HepG2 (cell line): ENCODE results near the gene FAHD1. TPM values are rescaled to one million over a fixed set of nuclear protein-coding genes. Genes with fewer than 3 reads are reported as not detected.

Experiments used
- ATAC-seq: fragments of 200-7000 bp; cut with Tn5 transposase; 3 replicates; pipeline ENCODE4 v1.9.1; 2020; ENCODE audit warnings: mild to moderate bottlenecking, moderate library complexity
- BruUV-seq: library from RNA; stranded (reverse); fragments of 400-500 nt; replicated peaks from 2 replicates; lab custom pipeline; 2021; lab: Mats Ljungman, UMichigan
- CTCF ChIA-PET: fragments of 300-600 bp; formaldehyde crosslinking; extraction: SDS; loops from one replicate; lab custom pipeline; 2021; ENCODE audit warnings: low total read pairs, inconsistent platforms, low intra/inter-chr PET ratio; lab: Yijun Ruan, JAX
- POLR2A ChIA-PET: fragments of 350-600 bp; sonication (Branson Sonifier 250); formaldehyde crosslinking; loops from one replicate; lab custom pipeline; 2020; ENCODE audit warnings: antibody characterized with exemption, inconsistent platforms; lab: Yijun Ruan, JAX
- DNase-seq: peaks from one replicate; pipeline ENCODE4 v3.0.0-alpha.2; 2015; ENCODE audit warnings: low spot score
- FAIRE-seq: peaks from 3 replicates; lab custom pipeline; 2011; peaks lifted over from hg19 to GRCh38; lab: Jason Lieb, UNC
- H2AFZ ChIP-seq: one replicate; pipeline ENCODE4 v1.6.1; 2011; ENCODE audit warnings: low read length, inconsistent platforms
- H3K27ac ChIP-seq: fragments of 300-600 bp; 3 replicates; pipeline ENCODE4 v1.8.0; 2011; ENCODE audit warnings: mixed run types, mild to moderate bottlenecking, mixed read lengths, low read length, inconsistent platforms; ENCODE audit not compliant: insufficient read depth; ENCODE audit errors: extremely low read length
- H3K27me3 ChIP-seq, 2 experiments: fragments of 200-600 bp in 1 of 2; 2 replicates in 1 of 2; 3 replicates in 1 of 2; pipeline versions ENCODE4 v1.6.0 to v1.8.0; 2011; ENCODE audit warnings: low read length in 2 of 2, mild to moderate bottlenecking in 2 of 2, moderate library complexity in 2 of 2, inconsistent platforms in 1 of 2; ENCODE audit not compliant: insufficient read depth in 2 of 2, control insufficient read depth in 1 of 2
- H3K36me3 ChIP-seq, 2 experiments: fragments of 200-600 bp in 1 of 2; replicated peaks in 1 of 2; 2 replicates in 1 of 2; 3 replicates in 1 of 2; pipeline versions ENCODE4 v1.5.1 to v1.8.0; 2011; ENCODE audit warnings: low read length in 2 of 2, inconsistent platforms in 1 of 2; ENCODE audit not compliant: insufficient read depth in 2 of 2, control insufficient read depth in 1 of 2
- H3K4me1 ChIP-seq: 2 replicates; pipeline ENCODE4 v1.5.1; 2012; ENCODE audit warnings: low read length, inconsistent platforms; ENCODE audit not compliant: insufficient read depth
- H3K4me2 ChIP-seq: 2 replicates; pipeline ENCODE4 v1.6.0; 2011; ENCODE audit warnings: low read depth, low read length, inconsistent platforms
- H3K4me3 ChIP-seq, 3 experiments: fragments of 200-600 bp in 1 of 3; sonication (generic), shearing (Covaris generic) in 1 of 3; replicated peaks in 1 of 3; 2 replicates each; pipeline ENCODE4 v1.5.1; 2011 to 2016; ENCODE audit warnings: low read length in 3 of 3, inconsistent platforms in 2 of 3, low read depth in 2 of 3, mild to moderate bottlenecking in 2 of 3, control low read depth in 1 of 3, mixed read lengths in 1 of 3; ENCODE audit not compliant: insufficient read depth in 1 of 3
- H3K79me2 ChIP-seq: one replicate; pipeline ENCODE4 v1.6.1; 2011; ENCODE audit warnings: low read length, inconsistent platforms; ENCODE audit not compliant: insufficient read depth
- H3K9ac ChIP-seq: 2 replicates; pipeline ENCODE4 v1.6.0; 2011; ENCODE audit warnings: mild to moderate bottlenecking, low read depth, low read length, inconsistent platforms; ENCODE audit not compliant: insufficient read depth
- H3K9me3 ChIP-seq: 2 replicates; pipeline ENCODE4 v1.5.1; 2012; ENCODE audit warnings: mild to moderate bottlenecking, low read length
- H4K20me1 ChIP-seq: 2 replicates; pipeline ENCODE4 v1.6.0; 2011; ENCODE audit warnings: inconsistent platforms, mild to moderate bottlenecking, low read length, moderate library complexity; ENCODE audit not compliant: insufficient read depth
- AGO2 ChIP-seq: fragments of 200-400 bp; formaldehyde crosslinking; optimal IDR thresholded peaks from 2 replicates; pipeline ENCODE3; 2017; ENCODE audit warnings: mild to moderate bottlenecking, low read depth, low read length, moderate library complexity
- DMAP1 ChIP-seq: IDR thresholded peaks from 2 replicates; pipeline ENCODE4 v1.6.1; 2016
- EP300 ChIP-seq, 3 experiments: sonication (generic) in 1 of 3; formaldehyde crosslinking in 1 of 3; IDR thresholded peaks; 2 replicates each; pipeline versions ENCODE4 v1.5.1 to v1.6.1; 2011 to 2020; ENCODE audit warnings: low read depth in 2 of 3, low read length in 2 of 3, borderline replicate concordance in 1 of 3, improper control_type of control experiment in 1 of 3, mild to moderate bottlenecking in 1 of 3, missing genetic modification reagents in 1 of 3, moderate library complexity in 1 of 3
- FOXA3 ChIP-seq: IDR thresholded peaks from 2 replicates; pipeline ENCODE4 v1.6.1; 2016; ENCODE audit warnings: missing genetic modification reagents, missing compliant biosample characterization
- GABPB1 ChIP-seq: IDR thresholded peaks from 2 replicates; pipeline ENCODE4 v1.6.1; 2016; ENCODE audit warnings: mild to moderate bottlenecking, missing genetic modification reagents, moderate library complexity, missing compliant biosample characterization
- NFIC ChIP-seq: IDR thresholded peaks from 2 replicates; pipeline ENCODE4 v1.6.1; 2012; ENCODE audit warnings: mild to moderate bottlenecking, low read length, inconsistent platforms
- NRL ChIP-seq: sonication (generic); formaldehyde crosslinking; IDR thresholded peaks from 2 replicates; pipeline ENCODE4 v1.5.0; 2020; ENCODE audit warnings: missing genetic modification reagents, mild to moderate bottlenecking, moderate library complexity, borderline replicate concordance
- PHF5A ChIP-seq: IDR thresholded peaks from one replicate; pipeline ENCODE4 v1.6.1; 2018; ENCODE audit warnings: low read depth, missing genetic modification reagents; ENCODE audit not compliant: unreplicated experiment
- RBFOX2 ChIP-seq: fragments of 200-400 bp; formaldehyde crosslinking; IDR thresholded peaks from 2 replicates; pipeline ENCODE4 v1.6.1; 2017; ENCODE audit warnings: low read depth, mild to moderate bottlenecking, low read length
- REL ChIP-seq: sonication (generic); formaldehyde crosslinking; conservative IDR thresholded peaks from 2 replicates; pipeline ENCODE4 v1.8.0; 2022; ENCODE audit warnings: mild to moderate bottlenecking, missing genetic modification reagents, moderate library complexity
- ZKSCAN1 ChIP-seq: fragments of 150-350 bp; IDR thresholded peaks from 2 replicates; pipeline ENCODE4 v1.6.1; 2014; ENCODE audit warnings: low read length
- ZNF619 ChIP-seq: sonication (generic); formaldehyde crosslinking; IDR thresholded peaks from 2 replicates; pipeline ENCODE4 v1.4.0; 2020; ENCODE audit warnings: mild to moderate bottlenecking, missing genetic modification reagents
- ZSCAN30 ChIP-seq: sonication (generic); formaldehyde crosslinking; IDR thresholded peaks from 2 replicates; pipeline ENCODE4 v1.5.0; 2020; ENCODE audit warnings: mild to moderate bottlenecking, missing genetic modification reagents
- WGBS: methylation state at CpG from one replicate; pipeline ENCODE4 v1.1.6; 2017; ENCODE audit warnings: low lambda C conversion rate; 5-methylcytosine and 5-hydroxymethylcytosine counted together
- in situ Hi-C: cut with HindIII; loops from 2 replicates; pipeline ENCODE4 v1.10.0; 2017; ENCODE audit warnings: low pct_unique_long_range_greater_than_20kb; ENCODE audit not compliant: extremely low pct_ligation_motif_present
- intact Hi-C: fragments of 100-400 bp; cut with micrococcal nuclease; formaldehyde crosslinking; loops from one replicate; pipeline ENCODE4 v1.10.0; 2022; ENCODE audit not compliant: unreplicated experiment
- polyA plus RNA-seq, 8 experiments: library from polyadenylated mRNA; depleted of rRNA in 3 of 8; stranded (reverse) in 7 of 8; unstranded in 1 of 8; fragments of >200 nt; fragmentation: Illumina TruSeq in 4 of 8; extraction: Trizol in 4 of 8; gene quantifications; 2 replicates each; pipeline versions ENCODE4 v1.2.1 to v1.2.3, GENCODE V29; 2011 to 2016; ENCODE audit warnings: low read depth in 4 of 8, missing spikeins in 1 of 8, mixed read lengths in 1 of 8; ENCODE audit not compliant: insufficient read depth in 1 of 8
- total RNA-seq, 5 experiments: library from RNA; depleted of rRNA; stranded (reverse); fragments of >200 nt; fragmentation: Illumina TruSeq; extraction: Trizol; gene quantifications; 2 replicates each; pipeline ENCODE4 v1.2.3, GENCODE V29; 2016; ENCODE audit warnings: low read depth in 1 of 5
- TF ChIP-seq, protein P1 (sequence below): IDR thresholded peaks from 2 replicates; pipeline ENCODE4 v1.6.1; 2012; ENCODE audit warnings: inconsistent platforms
- TF ChIP-seq, protein P2 (sequence below): sonication (generic); formaldehyde crosslinking; IDR thresholded peaks from 2 replicates; pipeline ENCODE4 v1.5.1; 2020; ENCODE audit warnings: missing genetic modification reagents, mild to moderate bottlenecking, borderline replicate concordance
- TF ChIP-seq, protein P3 (sequence below): IDR thresholded peaks from 2 replicates; pipeline ENCODE4 v1.6.1; 2016

FAHD1 gene
- total and polyA plus RNA-seq, 2 of the 13 experiments (the other 11 are each of a cell fraction or from before 2014, with no cell fraction given), result 39.0 to 45.3 TPM

DNA sequence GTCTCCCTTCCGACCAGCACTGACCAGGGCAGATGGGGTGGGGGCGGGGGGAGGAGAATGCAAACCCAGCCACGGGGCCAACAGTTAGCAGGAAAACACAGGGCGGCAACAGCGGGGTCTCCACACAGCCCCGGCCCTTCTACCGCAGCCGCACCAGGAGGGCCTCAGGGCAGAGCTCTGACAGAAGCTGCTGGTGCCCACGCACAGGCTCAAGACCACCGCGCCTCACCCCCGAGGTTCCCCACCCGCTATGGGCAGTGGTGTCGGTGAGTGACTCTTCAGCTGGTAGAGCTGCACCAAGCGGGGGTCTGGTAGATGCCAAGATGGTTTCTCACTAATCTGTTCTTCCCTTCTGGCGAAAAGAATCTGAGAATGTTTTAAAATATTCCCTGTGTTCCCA is 16.5 kb upstream of the FAHD1 start:
- H3K27me3 ChIP-seq, result no peaks in the 10 kb centered on the region
- H2AFZ ChIP-seq, result no peak overlapping the region
- ChIA-PET POLR2A (no interaction called here), CTCF (no interaction called here)
- intact Hi-C loops (loop anchor here (5.0 kb wide), 1 partner anchor 38 kb away; the partner anchor contains the start of genes EME2, MRPS34 and NME3), in situ Hi-C loops (no loop called here)
- H3K4me3 ChIP-seq, result no peak overlapping the region
- H3K9me3 ChIP-seq, result no peaks in the 10 kb centered on the region
- H4K20me1 ChIP-seq, result peaks cover 5% of the 10 kb centered on the region; the same call in 1 of the 2 replicates
- ATAC-seq (no peak), FAIRE-seq (no peak), DNase-seq (no peak)
- H3K79me2 ChIP-seq, result no peaks in the 10 kb centered on the region
- no peak overlapping the region for H3K4me2 ChIP-seq
- BruUV-seq, result no TSS peak
- no peak overlapping the region for H3K27ac ChIP-seq
- H3K9ac ChIP-seq, result no peak overlapping the region
- 100% methylated on average over 8 of the region's 16 CpGs for WGBS
- H3K36me3 ChIP-seq, result peaks cover 11 to 31% of the 10 kb centered on the region in 2 experiments; a peak in 4 of 5 replicates
- TF ChIP-seq RBFOX2 (0 out of 2 replicates have a peak, but pooled peaks have one; percentile 30), DMAP1 (CRISPR knock-in tag) (no peak), EP300 (IDR thresholded peaks at IDR 0.05; ENCODE audit: low read depth in 2 of 2, low read length in 2 of 2) (no peak), EP300 (CRISPR knock-in tag; IDR thresholded peaks at IDR 0.05; ENCODE audit: borderline replicate concordance) (no peak), ZSCAN30 (CRISPR knock-in tag) (no peak)
- peaks cover 10% of the 10 kb centered on the region for H3K4me1 ChIP-seq

DNA sequence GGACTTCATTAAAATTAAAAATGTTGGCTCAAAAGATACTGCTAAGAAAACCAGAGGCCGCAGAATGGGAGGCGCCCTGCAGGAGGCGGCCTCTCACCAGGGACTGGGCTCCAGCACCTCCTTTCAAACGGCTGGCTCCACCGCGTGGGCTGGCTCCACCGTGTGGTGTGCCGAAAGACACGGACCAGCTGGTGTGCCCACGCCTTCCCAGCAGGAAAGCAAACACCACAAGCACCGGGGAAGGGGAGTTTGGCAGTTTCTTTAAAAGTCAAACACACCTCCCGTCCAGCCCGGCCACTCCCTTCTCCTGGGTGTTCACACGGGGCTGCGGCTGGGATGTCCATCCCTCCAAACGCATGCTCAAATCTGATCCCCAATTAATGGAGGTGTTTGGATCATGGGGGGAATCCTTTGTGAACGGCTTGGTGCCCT is 14.3 kb upstream of the FAHD1 start:
- peak; percentile 93 for ATAC-seq
- intact Hi-C loops, result loop anchor here (1.0 to 5.0 kb wide), 3 partner anchors 18 to 40 kb away; partner anchors contain the start of genes EME2, MRPS34, NME3 and NUBP2
- CTCF ChIA-PET, result interaction anchor here (0.6 to 1.8 kb wide), 6 partner anchors 11 to 120 kb away, joined by 3 to 11 read pairs (median 8); partner anchors contain the start of genes EME2, IGFALS, MRPS34 and NUBP2
- Histone ChIP-seq H4K20me1 (peaks cover 5% of the 10 kb centered on the region; the same call in 1 of the 2 replicates), H3K9me3 (no peaks in the 10 kb centered on the region), H3K4me2 (peak overlapping the region; percentile 34; the same call in 1 of the 2 replicates), H3K27ac (no peak overlapping the region), H3K27me3 (no peaks in the 10 kb centered on the region), H3K4me3 (no peak overlapping the region), H2AFZ (no peak overlapping the region), H3K9ac (no peak overlapping the region), H3K79me2 (no peaks in the 10 kb centered on the region), H3K4me1 (peaks cover 10% of the 10 kb centered on the region), H3K36me3 (peaks cover 12 to 34% of the 10 kb centered on the region in 2 experiments; a peak in 4 of 5 replicates)
- no TSS peak for BruUV-seq
- FAIRE-seq, result peak; percentile 42
- peak; percentile 70 for DNase-seq
- POLR2A ChIA-PET, result interaction anchor here (1.0 to 2.9 kb wide), 4 partner anchors 12 to 30 kb away, joined by 3 to 11 read pairs (median 4); partner anchors contain the start of genes NUBP2 and SPSB3
- in situ Hi-C loops, result no loop called here
- 38% methylated on average over 12 of the region's 17 CpGs for WGBS
- peak; percentile 28; the same call in 1 of the 2 replicates for TF ChIP-seq FOXA3 (CRISPR knock-in tag)
- TF ChIP-seq ZKSCAN1, result no peak
- no peak for TF ChIP-seq REL (CRISPR knock-in tag)
- TF ChIP-seq NFIC, result no peak
- TF ChIP-seq NRL (CRISPR knock-in tag), result peak; percentile 72
- TF ChIP-seq GABPB1 (CRISPR knock-in tag), result peak; percentile 49
- TF ChIP-seq PHF5A (CRISPR knock-in tag), result no peak
- no peak for TF ChIP-seq ZNF619 (CRISPR knock-in tag)
- TF ChIP-seq, protein P1, sequence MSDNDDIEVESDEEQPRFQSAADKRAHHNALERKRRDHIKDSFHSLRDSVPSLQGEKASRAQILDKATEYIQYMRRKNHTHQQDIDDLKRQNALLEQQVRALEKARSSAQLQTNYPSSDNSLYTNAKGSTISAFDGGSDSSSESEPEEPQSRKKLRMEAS, result peak; percentile 78
- TF ChIP-seq AGO2, result peak; percentile 32
- TF ChIP-seq, protein P2, sequence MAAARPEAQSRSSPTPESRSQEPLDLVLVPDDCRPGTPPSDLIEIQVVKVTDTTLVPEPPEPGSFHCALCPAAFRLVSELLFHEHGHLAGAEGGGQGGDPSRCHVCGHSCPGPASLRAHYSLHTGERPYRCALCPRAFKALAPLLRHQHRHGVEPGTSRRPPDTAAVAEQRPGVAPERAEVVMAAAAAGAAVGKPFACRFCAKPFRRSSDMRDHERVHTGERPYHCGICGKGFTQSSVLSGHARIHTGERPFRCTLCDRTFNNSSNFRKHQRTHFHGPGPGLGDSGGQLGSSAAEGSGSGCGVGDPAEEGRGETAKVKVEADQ (CRISPR knock-in tag), result no peak
- TF ChIP-seq, protein P3, sequence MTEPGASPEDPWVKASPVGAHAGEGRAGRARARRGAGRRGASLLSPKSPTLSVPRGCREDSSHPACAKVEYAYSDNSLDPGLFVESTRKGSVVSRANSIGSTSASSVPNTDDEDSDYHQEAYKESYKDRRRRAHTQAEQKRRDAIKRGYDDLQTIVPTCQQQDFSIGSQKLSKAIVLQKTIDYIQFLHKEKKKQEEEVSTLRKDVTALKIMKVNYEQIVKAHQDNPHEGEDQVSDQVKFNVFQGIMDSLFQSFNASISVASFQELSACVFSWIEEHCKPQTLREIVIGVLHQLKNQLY (CRISPR knock-in tag), result no peak
- 0 out of 2 replicates have a peak, but pooled peaks have one; percentile 26 for TF ChIP-seq RBFOX2
